A673 (cell line): ENCODE results near the gene OSBPL3.

Experiments used
- EZH2 ChIP-seq: fragments of 200-600 bp; sonication (generic); IDR thresholded peaks from 2 replicates; pipeline ENCODE4 v1.6.1; 2017; ENCODE audit warnings: borderline replicate concordance, low read depth, mild to moderate bottlenecking, mixed read lengths, antibody characterized with exemption, low read length; ENCODE audit not compliant: poor library complexity, severe bottlenecking
- TF ChIP-seq, protein P1 (sequence below): fragments of 300-800, 200-600 bp; sonication (generic); conservative IDR thresholded peaks from 2 replicates; pipeline ENCODE4 v1.5.1; 2017; ENCODE audit warnings: low read depth, mild to moderate bottlenecking, antibody characterized with exemption, low read length, moderate library complexity, mixed read lengths

GRCh38 chr7:24958399-24958798 lies 21.6 kb downstream of the OSBPL3 start:
- TF ChIP-seq, protein P1, sequence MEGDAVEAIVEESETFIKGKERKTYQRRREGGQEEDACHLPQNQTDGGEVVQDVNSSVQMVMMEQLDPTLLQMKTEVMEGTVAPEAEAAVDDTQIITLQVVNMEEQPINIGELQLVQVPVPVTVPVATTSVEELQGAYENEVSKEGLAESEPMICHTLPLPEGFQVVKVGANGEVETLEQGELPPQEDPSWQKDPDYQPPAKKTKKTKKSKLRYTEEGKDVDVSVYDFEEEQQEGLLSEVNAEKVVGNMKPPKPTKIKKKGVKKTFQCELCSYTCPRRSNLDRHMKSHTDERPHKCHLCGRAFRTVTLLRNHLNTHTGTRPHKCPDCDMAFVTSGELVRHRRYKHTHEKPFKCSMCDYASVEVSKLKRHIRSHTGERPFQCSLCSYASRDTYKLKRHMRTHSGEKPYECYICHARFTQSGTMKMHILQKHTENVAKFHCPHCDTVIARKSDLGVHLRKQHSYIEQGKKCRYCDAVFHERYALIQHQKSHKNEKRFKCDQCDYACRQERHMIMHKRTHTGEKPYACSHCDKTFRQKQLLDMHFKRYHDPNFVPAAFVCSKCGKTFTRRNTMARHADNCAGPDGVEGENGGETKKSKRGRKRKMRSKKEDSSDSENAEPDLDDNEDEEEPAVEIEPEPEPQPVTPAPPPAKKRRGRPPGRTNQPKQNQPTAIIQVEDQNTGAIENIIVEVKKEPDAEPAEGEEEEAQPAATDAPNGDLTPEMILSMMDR, result no peak
- no peak for TF ChIP-seq EZH2
